Activated T-helper 2 cell treated with anti-CD3 and anti-CD28 coated beads, Interferon-gamma antibody, Interleukin-2, Interleukin-4, amounts not matched to agents 10 μg/mL and 5 μg/mL and 100 μg/mL, durations not matched to agents 14 hours and 24 hours and 36 hours (primary cell): ENCODE data around the gene NR6A1. TPM values are rescaled to one million over a fixed set of nuclear protein-coding genes. Genes with fewer than 3 reads are reported as not detected.

Source experiments
- DNase-seq: peaks from one replicate; pipeline ENCODE4 v3.0.0; 2021; ENCODE audit warnings: low spot score
- H3K27ac Mint-ChIP-seq: one replicate; pipeline ENCODE4 v1.8.0; 2021; ENCODE audit warnings: mixed read lengths
- H3K27me3 Mint-ChIP-seq: one replicate; pipeline ENCODE4 v1.8.0; 2021; ENCODE audit warnings: low read depth, mixed read lengths
- H3K36me3 Mint-ChIP-seq: one replicate; pipeline ENCODE4 v1.8.0; 2021; ENCODE audit warnings: low read depth, mixed read lengths
- H3K4me1 Mint-ChIP-seq: one replicate; pipeline ENCODE4 v1.8.0; 2021; ENCODE audit warnings: low read depth, mixed read lengths
- H3K4me3 Mint-ChIP-seq: one replicate; pipeline ENCODE4 v1.8.0; 2021; ENCODE audit warnings: low read depth, mild to moderate bottlenecking, moderate library complexity, mixed read lengths
- H3K9me3 Mint-ChIP-seq: one replicate; pipeline ENCODE4 v1.8.0; 2021; ENCODE audit warnings: mixed read lengths
- intact Hi-C: fragments of 100-400 bp; cut with micrococcal nuclease; formaldehyde crosslinking; loops from one replicate; pipeline ENCODE4 v1.15.1; 2023
- total RNA-seq: library from RNA; stranded (reverse); gene quantifications from 2 replicates; pipeline ENCODE4 v1.2.3, GENCODE V29; 2022

The NR6A1 gene
- total RNA-seq, 1 donor from 2014 or later: 1.5 TPM

DNA sequence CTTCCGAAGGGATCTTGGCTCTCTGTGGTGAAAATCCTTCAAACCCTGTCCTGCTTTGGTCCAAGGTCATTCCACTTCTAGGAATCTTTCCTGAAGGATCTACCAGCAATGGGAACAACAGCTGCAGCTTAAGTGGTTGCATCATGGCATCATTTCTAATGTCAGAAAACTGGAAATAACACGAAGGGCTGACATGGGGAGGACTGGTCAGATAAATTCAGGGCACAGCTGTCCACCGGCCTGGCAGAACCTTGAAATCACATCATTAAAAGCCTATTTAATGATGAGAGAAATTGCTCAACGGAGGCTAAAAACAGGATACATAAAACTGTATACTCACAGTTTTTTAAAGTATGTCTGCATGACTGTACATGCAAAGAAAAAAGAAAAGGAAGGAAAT is 34.1 kb upstream of the NR6A1 start:
- no peak overlapping the region for H3K4me3 Mint-ChIP-seq
- no peaks in the 10 kb centered on the region for H3K9me3 Mint-ChIP-seq
- H3K27me3 Mint-ChIP-seq: peaks cover 6% of the 10 kb centered on the region
- intact Hi-C loops: no loop called here
- DNase-seq: no peak
- H3K36me3 Mint-ChIP-seq: no peaks in the 10 kb centered on the region
- no peak overlapping the region for H3K27ac Mint-ChIP-seq
- no peaks in the 10 kb centered on the region for H3K4me1 Mint-ChIP-seq

- Mint-ChIP-seq H3K4me3 (no peak overlapping the region), H3K27ac (no peak overlapping the region), H3K9me3 (no peaks in the 10 kb centered on the region), H3K4me1 (no peaks in the 10 kb centered on the region), H3K36me3 (no peaks in the 10 kb centered on the region), H3K27me3 (peaks cover 6% of the 10 kb centered on the region)
- intact Hi-C loops: no loop called here
- no peak for DNase-seq
These were observed 32.8 kb upstream of the NR6A1 start for GRCh38 chr9:124803911-124804310.

DNA sequence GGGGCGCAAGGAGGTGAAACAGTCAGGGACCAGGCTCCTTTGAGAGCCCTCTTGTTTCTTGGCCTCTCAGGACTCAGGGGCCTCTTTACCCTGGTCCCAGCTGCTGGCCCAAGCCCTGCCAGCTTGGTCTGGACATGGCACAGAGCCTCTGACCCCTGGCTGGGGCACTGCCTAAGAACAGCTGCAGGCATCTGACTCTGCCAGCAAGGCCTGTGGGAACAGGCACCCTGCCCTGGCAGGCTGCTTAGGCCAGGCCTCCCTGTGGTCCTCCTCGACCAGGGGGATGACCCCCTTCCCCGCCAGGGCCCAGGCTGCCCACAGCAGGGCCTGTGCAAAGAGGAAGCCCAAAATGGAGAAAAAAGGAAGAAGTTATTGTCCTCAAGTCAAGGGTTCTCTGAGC is 31.3 kb upstream of the NR6A1 start:
- intact Hi-C loops: no loop called here
- Mint-ChIP-seq H3K4me1 (no peaks in the 10 kb centered on the region), H3K27me3 (peaks cover 8% of the 10 kb centered on the region), H3K36me3 (no peaks in the 10 kb centered on the region), H3K27ac (no peak overlapping the region), H3K9me3 (no peaks in the 10 kb centered on the region), H3K4me3 (no peak overlapping the region)
- DNase-seq: no peak

DNA sequence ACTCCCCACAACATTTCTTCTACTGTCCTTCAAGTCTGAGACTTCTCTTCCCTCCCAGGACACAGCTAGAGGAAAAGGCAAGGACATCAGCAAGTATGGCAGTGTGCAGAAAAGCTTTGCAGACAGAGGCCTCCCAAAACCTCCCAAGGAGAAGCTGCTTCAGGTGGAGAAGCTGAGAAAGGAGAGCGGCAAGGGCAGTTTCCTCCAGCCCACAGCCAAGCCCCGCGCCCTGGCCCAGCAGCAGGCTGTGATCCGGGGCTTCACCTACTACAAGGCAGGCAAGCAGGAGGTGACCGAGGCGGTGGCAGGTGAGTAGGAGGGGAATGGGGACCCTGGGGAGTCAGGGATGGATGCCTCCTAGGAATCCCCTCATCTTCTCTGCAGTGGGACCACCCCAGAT is 30.2 kb upstream of the NR6A1 start:
- Mint-ChIP-seq H3K27me3 (peaks cover 8% of the 10 kb centered on the region), H3K36me3 (no peaks in the 10 kb centered on the region), H3K4me1 (no peaks in the 10 kb centered on the region), H3K9me3 (no peaks in the 10 kb centered on the region), H3K4me3 (no peak overlapping the region), H3K27ac (no peak overlapping the region)
- intact Hi-C loops: no loop called here
- DNase-seq: no peak

GRCh38 chr9:124800306-124801259 is 29.5 kb upstream of the NR6A1 start:
- Mint-ChIP-seq H3K4me3 (no peak overlapping the region), H3K4me1 (no peaks in the 10 kb centered on the region), H3K9me3 (no peaks in the 10 kb centered on the region), H3K36me3 (no peaks in the 10 kb centered on the region), H3K27ac (no peak overlapping the region), H3K27me3 (peaks cover 8% of the 10 kb centered on the region)
- no peak for DNase-seq
- intact Hi-C loops: no loop called here

DNA sequence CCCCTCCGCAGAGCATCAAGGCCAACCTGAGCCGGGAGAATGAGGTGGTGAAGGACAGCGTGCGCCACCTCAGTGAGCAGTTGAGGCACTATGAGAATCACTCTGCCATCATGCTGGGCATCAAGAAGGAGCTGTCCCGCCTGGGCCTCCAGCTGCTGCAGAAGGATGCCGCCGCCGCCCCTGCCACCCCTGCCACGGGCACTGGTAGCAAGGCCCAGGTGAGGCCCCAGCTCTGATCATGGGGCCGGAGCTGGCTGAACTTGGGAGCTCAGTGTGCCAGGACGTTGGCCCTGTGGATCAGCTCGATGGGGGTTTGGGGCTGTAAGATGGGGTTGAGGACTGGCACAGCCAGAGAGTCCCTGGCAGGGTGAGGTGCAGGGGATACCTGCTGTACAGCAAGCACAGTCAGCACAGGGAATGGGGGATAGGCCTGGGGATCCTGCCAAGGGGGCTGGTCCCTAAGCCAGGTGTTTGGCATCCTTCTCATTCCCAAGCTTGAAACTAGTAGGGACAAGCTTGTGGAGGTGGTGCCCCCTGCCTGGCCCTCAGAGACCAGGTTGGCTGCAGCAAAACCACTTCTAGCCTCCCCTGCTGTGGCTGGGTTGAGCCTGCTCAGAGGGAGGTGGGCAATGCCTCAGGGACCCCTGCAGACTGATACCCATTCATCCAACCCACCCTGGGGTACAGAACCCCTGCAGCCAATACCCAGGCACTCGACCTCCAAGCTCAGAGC is 28.3 kb upstream of the NR6A1 start:
- Mint-ChIP-seq H3K4me1 (no peaks in the 10 kb centered on the region), H3K4me3 (no peak overlapping the region), H3K27ac (no peak overlapping the region), H3K9me3 (no peaks in the 10 kb centered on the region), H3K27me3 (peaks cover 3% of the 10 kb centered on the region), H3K36me3 (no peaks in the 10 kb centered on the region)
- no peak for DNase-seq
- intact Hi-C loops: no loop called here

DNA sequence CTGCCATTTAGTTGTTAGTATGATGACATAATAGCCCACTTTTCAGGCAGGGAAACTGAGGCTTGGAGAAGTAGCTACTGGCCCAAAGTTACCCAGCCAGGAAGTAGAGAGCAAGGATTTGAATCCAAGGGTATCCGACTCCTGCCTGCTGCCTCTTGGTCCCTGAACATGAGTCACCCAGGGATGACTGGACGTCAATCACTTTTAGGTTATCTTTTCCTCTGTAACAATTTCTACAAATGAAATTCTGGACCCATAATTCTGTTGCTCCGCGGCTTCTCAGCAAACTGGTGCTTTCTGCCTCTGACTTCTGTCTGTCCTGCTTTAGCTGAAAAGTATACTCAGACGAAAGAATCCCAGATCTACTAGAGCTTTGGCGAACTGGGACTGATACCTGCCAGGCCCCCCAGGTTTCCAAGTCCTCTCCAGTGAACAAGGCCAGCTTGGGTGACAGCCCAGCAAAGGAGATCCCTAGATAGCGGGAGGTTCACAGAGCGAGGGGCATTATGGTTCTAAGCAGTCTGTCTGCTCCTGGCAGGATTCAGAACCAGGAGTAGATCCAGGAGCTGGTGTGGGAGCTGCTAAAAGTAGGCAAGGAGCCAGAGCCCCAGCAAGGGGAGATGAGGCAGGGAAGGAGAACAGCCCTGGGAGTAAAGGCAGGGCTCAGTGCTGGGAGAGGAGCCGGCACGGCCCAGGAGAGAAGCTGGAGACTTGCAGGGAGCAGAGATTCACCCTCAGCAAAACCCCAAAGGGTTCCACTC is 26.4 kb upstream of the NR6A1 start:
- no peak overlapping the region for H3K4me3 Mint-ChIP-seq
- no peak for DNase-seq
- H3K27me3 Mint-ChIP-seq: peaks cover 2% of the 10 kb centered on the region
- H3K4me1 Mint-ChIP-seq: no peaks in the 10 kb centered on the region
- no peaks in the 10 kb centered on the region for H3K9me3 Mint-ChIP-seq
- intact Hi-C loops: no loop called here
- no peak overlapping the region for H3K27ac Mint-ChIP-seq
- no peaks in the 10 kb centered on the region for H3K36me3 Mint-ChIP-seq

- no peaks in the 10 kb centered on the region for H3K36me3 Mint-ChIP-seq
These were observed 24.8 kb upstream of the NR6A1 start for GRCh38 chr9:124795881-124796431.

DNA sequence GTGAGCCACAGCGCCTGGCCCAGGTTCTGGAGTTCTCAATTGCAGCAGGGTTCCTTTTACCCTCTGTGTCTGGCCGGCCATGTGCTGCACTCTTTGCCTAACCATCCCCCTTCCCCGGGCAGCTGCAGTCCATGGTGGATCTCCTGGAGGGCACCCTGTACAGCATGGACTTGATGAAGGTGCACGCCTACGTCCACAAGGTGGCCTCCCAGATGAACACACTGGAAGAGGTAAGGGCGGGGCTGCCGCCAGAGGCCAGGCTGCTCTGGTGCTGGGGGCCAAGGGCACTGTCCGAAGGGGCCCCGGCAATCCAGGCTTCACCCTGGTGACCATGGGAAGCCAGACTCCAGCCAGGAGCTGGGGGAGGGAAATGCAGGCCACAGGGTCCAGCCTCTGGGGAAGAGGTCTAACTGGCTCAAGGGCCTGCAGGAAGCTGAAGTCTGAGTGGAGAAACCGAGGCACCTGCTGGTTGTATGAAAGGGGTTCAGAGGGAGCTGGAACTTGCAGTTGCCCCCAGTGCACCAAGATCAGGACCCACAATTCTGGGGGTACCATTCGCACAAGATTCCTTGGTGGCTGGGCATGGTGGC is 23.9 kb upstream of the NR6A1 start:
- Mint-ChIP-seq H3K36me3 (no peaks in the 10 kb centered on the region), H3K9me3 (no peaks in the 10 kb centered on the region), H3K27ac (no peak overlapping the region), H3K4me1 (no peaks in the 10 kb centered on the region), H3K4me3 (no peak overlapping the region), H3K27me3 (peaks cover 5% of the 10 kb centered on the region)
- intact Hi-C loops: no loop called here
- no peak for DNase-seq

More at GRCh38 chr9:124795881-124796431, 24.8 kb upstream of the NR6A1 start:
- Mint-ChIP-seq H3K9me3 (no peaks in the 10 kb centered on the region), H3K27me3 (peaks cover 4% of the 10 kb centered on the region), H3K4me1 (no peaks in the 10 kb centered on the region), H3K4me3 (no peak overlapping the region), H3K27ac (no peak overlapping the region)
- DNase-seq: no peak
- intact Hi-C loops: no loop called here

DNA sequence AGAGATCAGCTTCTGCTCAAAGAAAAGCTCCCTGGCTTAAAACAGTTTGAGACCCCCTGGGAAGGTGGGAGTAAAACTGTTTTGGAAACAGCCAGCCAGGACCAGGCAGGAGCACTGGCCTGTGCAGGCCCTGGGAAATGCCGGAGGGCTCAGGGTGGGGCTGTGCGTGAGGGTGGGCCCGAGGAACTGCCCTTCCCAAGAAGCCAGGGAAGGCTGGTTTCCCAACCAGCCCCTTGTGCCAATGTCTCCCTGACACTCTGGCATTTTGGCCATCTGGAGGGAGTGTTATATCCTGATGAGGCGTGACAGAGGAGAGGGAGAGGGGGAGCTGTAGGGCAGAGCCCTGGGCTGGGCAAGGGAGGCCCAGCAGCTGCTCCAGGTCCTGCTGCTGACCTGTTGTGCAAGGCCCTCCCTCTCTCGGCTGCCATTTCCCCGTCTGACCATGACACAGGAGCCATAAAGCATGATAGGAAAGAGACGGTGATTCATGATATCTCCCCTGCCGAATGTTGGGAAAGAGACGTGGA is 22.0 kb upstream of the NR6A1 start:
- Mint-ChIP-seq H3K36me3 (no peaks in the 10 kb centered on the region), H3K4me1 (no peaks in the 10 kb centered on the region), H3K9me3 (no peaks in the 10 kb centered on the region), H3K27me3 (peaks cover 9% of the 10 kb centered on the region), H3K27ac (no peak overlapping the region), H3K4me3 (no peak overlapping the region)
- intact Hi-C loops: no loop called here
- no peak for DNase-seq

- DNase-seq: no peak
- no peaks in the 10 kb centered on the region for H3K9me3 Mint-ChIP-seq
- intact Hi-C loops: no loop called here
These were observed 21.3 kb upstream of the NR6A1 start for GRCh38 chr9:124792257-124793014.

More at GRCh38 chr9:124792257-124793014, 21.3 kb upstream of the NR6A1 start:
- Mint-ChIP-seq H3K4me1 (no peaks in the 10 kb centered on the region), H3K27ac (no peak overlapping the region), H3K36me3 (no peaks in the 10 kb centered on the region), H3K27me3 (peaks cover 9% of the 10 kb centered on the region), H3K4me3 (no peak overlapping the region)
